A673 (cell line): ENCODE data around the gene ARL8A. TPM values are rescaled to one million over a fixed set of nuclear protein-coding genes. Genes with fewer than 3 reads are reported as not detected.
"Not testable (repeated sequence)": the region's sequence is repeated elsewhere in the genome, so short reads cannot be mapped to it uniquely, and the experiment has no call there.

Experiments
- BruUV-seq: library from RNA; stranded (reverse); fragments of 400-500 nt; replicated peaks from 2 replicates; lab custom pipeline; 2021; lab: Mats Ljungman, UMichigan
- CTCF ChIA-PET: fragments of 300-600 bp; sonication (Branson Sonifier 250); formaldehyde crosslinking; loops from one replicate; lab custom pipeline; 2022; ENCODE audit warnings: antibody characterized with exemption; lab: Charles Lee
- POLR2A ChIA-PET: fragments of 300-600 bp; sonication (Branson Sonifier 250); formaldehyde crosslinking; loops from one replicate; lab custom pipeline; 2022; ENCODE audit warnings: antibody characterized with exemption; ENCODE audit not compliant: low non-redundant PET; lab: Charles Lee
- DNase-seq: peaks from one replicate; pipeline ENCODE4 v3.0.0-alpha.2; 2015; ENCODE audit warnings: low spot score
- H3K27ac ChIP-seq: fragments of 200-600 bp; sonication (generic); 2 replicates; pipeline ENCODE4 v1.5.1; 2016; ENCODE audit warnings: mixed run types, low read depth, mild to moderate bottlenecking, mixed read lengths, antibody characterized with exemption, low read length; ENCODE audit not compliant: poor library complexity, severe bottlenecking
- H3K27me3 ChIP-seq: fragments of 200-600 bp; sonication (generic); replicated peaks from 2 replicates; pipeline ENCODE4 v1.6.1; 2017; ENCODE audit warnings: mixed run types, low read depth, mild to moderate bottlenecking, mixed read lengths, antibody characterized with exemption, low read length; ENCODE audit not compliant: insufficient read depth, poor library complexity
- H3K36me3 ChIP-seq: fragments of 200-600 bp; sonication (generic); 2 replicates; pipeline ENCODE4 v1.6.1; 2016; ENCODE audit warnings: mixed run types, mild to moderate bottlenecking, mixed read lengths, antibody characterized with exemption, low read length; ENCODE audit not compliant: insufficient read depth, poor library complexity, severe bottlenecking
- H3K4me1 ChIP-seq: fragments of 200-600 bp; sonication (generic); 2 replicates; pipeline ENCODE4 v1.6.1; 2017; ENCODE audit warnings: mixed run types, mild to moderate bottlenecking, mixed read lengths, antibody characterized with exemption, low read length; ENCODE audit not compliant: insufficient read depth, poor library complexity, severe bottlenecking
- H3K4me3 ChIP-seq: fragments of 200-600 bp; sonication (generic); 2 replicates; pipeline ENCODE4 v1.5.1; 2016; ENCODE audit warnings: low read depth, mixed run types, mild to moderate bottlenecking, mixed read lengths, low read length; ENCODE audit not compliant: poor library complexity, severe bottlenecking
- H3K9me3 ChIP-seq: fragments of 200-600 bp; sonication (generic); 2 replicates; pipeline ENCODE4 v1.6.1; 2016; ENCODE audit warnings: mixed run types, low read depth, mild to moderate bottlenecking, mixed read lengths, antibody characterized with exemption, low read length; ENCODE audit not compliant: poor library complexity, severe bottlenecking
- EZH2 ChIP-seq: fragments of 200-600 bp; sonication (generic); IDR thresholded peaks from 2 replicates; pipeline ENCODE4 v1.6.1; 2017; ENCODE audit warnings: borderline replicate concordance, low read depth, mild to moderate bottlenecking, mixed read lengths, antibody characterized with exemption, low read length; ENCODE audit not compliant: poor library complexity, severe bottlenecking
- intact Hi-C: fragments of 100-400 bp; cut with micrococcal nuclease; formaldehyde crosslinking; loops from one replicate; pipeline ENCODE4 v1.10.0; 2022; ENCODE audit not compliant: unreplicated experiment
- total RNA-seq: library from RNA; stranded (reverse); gene quantifications from 2 replicates; pipeline ENCODE4 v1.2.3, GENCODE V29; 2021
- TF ChIP-seq, protein P1 (sequence below): fragments of 300-800, 200-600 bp; sonication (generic); conservative IDR thresholded peaks from 2 replicates; pipeline ENCODE4 v1.5.1; 2017; ENCODE audit warnings: low read depth, mild to moderate bottlenecking, antibody characterized with exemption, low read length, moderate library complexity, mixed read lengths

ARL8A gene
- total RNA-seq, 1 experiment from 2014 or later: 41.9 TPM

DNA sequence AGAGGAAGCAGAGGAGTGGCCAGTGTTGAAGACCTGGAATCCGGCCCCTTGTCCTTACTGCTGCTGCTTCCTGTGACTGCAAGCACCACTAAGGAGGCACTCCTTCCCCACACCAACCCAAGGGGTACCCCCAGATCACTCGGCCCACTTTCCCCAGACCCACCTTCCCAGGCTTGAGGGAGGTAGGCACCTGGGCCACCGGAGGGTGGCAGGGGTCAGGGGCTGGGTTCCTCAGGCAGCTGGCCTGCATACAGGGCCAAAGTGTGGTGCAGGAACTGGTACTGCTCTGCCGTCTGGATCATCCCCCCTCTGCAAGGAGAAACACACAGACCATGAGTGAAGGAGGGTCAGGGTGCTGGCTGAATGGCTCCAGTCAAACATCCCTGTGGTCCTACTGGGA, 3.9 kb upstream of the ARL8A start:
- H3K4me1 ChIP-seq: no peaks in the 10 kb centered on the region
- TF ChIP-seq EZH2: no peak
- TF ChIP-seq, protein P1, sequence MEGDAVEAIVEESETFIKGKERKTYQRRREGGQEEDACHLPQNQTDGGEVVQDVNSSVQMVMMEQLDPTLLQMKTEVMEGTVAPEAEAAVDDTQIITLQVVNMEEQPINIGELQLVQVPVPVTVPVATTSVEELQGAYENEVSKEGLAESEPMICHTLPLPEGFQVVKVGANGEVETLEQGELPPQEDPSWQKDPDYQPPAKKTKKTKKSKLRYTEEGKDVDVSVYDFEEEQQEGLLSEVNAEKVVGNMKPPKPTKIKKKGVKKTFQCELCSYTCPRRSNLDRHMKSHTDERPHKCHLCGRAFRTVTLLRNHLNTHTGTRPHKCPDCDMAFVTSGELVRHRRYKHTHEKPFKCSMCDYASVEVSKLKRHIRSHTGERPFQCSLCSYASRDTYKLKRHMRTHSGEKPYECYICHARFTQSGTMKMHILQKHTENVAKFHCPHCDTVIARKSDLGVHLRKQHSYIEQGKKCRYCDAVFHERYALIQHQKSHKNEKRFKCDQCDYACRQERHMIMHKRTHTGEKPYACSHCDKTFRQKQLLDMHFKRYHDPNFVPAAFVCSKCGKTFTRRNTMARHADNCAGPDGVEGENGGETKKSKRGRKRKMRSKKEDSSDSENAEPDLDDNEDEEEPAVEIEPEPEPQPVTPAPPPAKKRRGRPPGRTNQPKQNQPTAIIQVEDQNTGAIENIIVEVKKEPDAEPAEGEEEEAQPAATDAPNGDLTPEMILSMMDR: no peak
- no peak for DNase-seq
- ChIA-PET POLR2A (no interaction called here), CTCF (no interaction called here)
- no peaks in the 10 kb centered on the region for H3K36me3 ChIP-seq
- intact Hi-C loops: no loop called here
- no peaks in the 10 kb centered on the region for H3K9me3 ChIP-seq
- no peak overlapping the region for H3K4me3 ChIP-seq
- H3K27ac ChIP-seq: no peak overlapping the region
- H3K27me3 ChIP-seq: no peaks in the 10 kb centered on the region
- BruUV-seq: no TSS peak

DNA sequence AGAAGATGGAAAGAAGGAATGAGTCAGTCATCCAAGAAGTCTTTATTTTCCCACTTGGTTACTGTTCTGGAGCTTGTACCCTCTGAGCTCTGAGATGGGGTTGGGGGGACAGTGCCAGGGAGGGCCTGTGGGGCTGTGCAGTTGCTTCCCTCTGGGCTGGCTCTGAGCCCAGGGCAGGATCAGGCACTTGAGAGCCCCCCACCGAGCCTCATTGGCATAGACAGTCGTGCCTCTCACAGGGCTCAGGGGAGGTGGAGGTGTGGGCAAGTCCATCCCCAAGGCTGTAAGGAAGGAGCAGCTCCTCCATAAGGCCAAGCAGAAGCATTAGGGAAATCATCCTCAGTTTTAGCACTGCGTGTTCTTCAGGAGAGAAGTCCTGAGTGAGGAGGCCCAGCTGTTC, 2.5 kb upstream of the ARL8A start:
- TF ChIP-seq, protein P1: no peak
- no peak for TF ChIP-seq EZH2
- H3K27ac ChIP-seq: no peak overlapping the region
- no peaks in the 10 kb centered on the region for H3K36me3 ChIP-seq
- H3K27me3 ChIP-seq: no peaks in the 10 kb centered on the region
- DNase-seq: no peak
- POLR2A ChIA-PET: no interaction called here
- intact Hi-C loops: no loop called here
- no peaks in the 10 kb centered on the region for H3K9me3 ChIP-seq
- no TSS peak for BruUV-seq
- H3K4me3 ChIP-seq: no peak overlapping the region
- no peaks in the 10 kb centered on the region for H3K4me1 ChIP-seq
- CTCF ChIA-PET: no interaction called here

DNA sequence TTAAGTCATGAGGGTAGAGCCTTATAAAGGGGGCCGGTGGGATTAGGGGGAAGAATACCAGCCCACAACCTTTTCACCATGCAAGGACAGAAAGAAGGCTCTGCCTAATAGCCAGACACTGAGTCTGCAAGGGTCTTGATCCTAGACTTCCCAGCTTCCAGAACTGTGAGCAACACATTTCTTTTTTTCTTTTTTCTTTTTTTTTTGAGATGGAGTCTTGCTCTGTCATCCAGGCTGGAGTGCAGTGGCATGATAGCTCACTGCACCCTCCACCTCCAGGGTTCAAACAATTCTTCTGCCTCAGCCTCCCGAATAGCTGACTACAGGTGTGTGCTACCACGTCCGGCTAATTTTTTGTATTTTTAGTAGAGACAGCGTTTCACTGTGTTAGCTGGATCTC, 1.7 kb upstream of the ARL8A start:
- ChIA-PET POLR2A (no interaction called here), CTCF (interaction anchor here (0.6 kb wide), 1 partner anchor 573 kb away, joined by 7 read pairs; no protein-coding TSS in a partner anchor)
- H3K9me3 ChIP-seq: no peaks in the 10 kb centered on the region
- TF ChIP-seq, protein P1: no peak
- TF ChIP-seq EZH2: no peak
- H3K4me1 ChIP-seq: no peaks in the 10 kb centered on the region
- no peaks in the 10 kb centered on the region for H3K27me3 ChIP-seq
- no peak for DNase-seq
- H3K36me3 ChIP-seq: no peaks in the 10 kb centered on the region
- no peak overlapping the region for H3K4me3 ChIP-seq
- no peak overlapping the region for H3K27ac ChIP-seq
- BruUV-seq: no TSS peak
- intact Hi-C loops: no loop called here

DNA sequence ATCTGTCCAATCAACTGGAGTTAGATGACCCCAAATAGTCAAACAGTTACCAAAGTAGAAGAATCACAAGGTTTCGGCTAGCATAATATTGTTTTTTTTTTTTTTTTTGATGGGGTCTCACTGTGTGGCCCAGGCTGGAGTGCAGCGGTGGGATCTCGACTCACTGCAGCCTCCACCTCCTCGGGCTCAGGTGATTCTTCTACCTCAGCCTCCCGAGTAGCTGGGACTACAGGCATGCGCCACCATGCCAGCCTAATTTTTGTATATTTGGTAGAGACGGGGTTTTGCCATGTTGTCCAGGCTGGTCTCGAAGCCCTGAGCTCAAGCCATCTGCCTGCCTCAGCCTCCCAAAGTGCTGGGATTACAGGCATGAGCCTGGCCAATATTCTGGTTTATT, 1.2 kb upstream of the ARL8A start:
- intact Hi-C loops, DNase-seq, H3K4me3 ChIP-seq, H3K27ac ChIP-seq, H3K9me3 ChIP-seq, H3K4me1 ChIP-seq, H3K27me3 ChIP-seq, H3K36me3 ChIP-seq, BruUV-seq, POLR2A ChIA-PET: not testable (repeated sequence)
- CTCF ChIA-PET: interaction anchor here (0.6 kb wide), 1 partner anchor 574 kb away, joined by 7 read pairs; no protein-coding TSS in a partner anchor
